Activated B cell treated with CpG ODN at 0.5 μM for 24 hours (primary cell): ENCODE results near the gene EEF1G. TPM values are rescaled to one million over a fixed set of nuclear protein-coding genes. Genes with fewer than 3 reads are reported as not detected.

Experiments
- ATAC-seq: fragments of 200-7000 bp; cut with Tn5 transposase; one replicate; pipeline ENCODE4 v1.10.0; 2021; ENCODE audit warnings: low read depth, mild to moderate bottlenecking, moderate library complexity
- CTCF ChIA-PET: fragments of 350-600 bp; sonication (Branson Sonifier 250); formaldehyde crosslinking; loops from one replicate; lab custom pipeline; 2021; ENCODE audit warnings: antibody characterized with exemption; lab: Charles Lee
- POLR2A ChIA-PET: fragments of 350-600 bp; sonication (Branson Sonifier 250); formaldehyde crosslinking; loops from one replicate; lab custom pipeline; 2021; ENCODE audit warnings: antibody characterized with exemption; lab: Charles Lee
- DNase-seq: peaks from one replicate; pipeline ENCODE4 v3.0.0; 2022
- H3K27ac Mint-ChIP-seq: one replicate; pipeline ENCODE4 v1.8.0; 2020; ENCODE audit warnings: mixed read lengths
- H3K27me3 Mint-ChIP-seq: one replicate; pipeline ENCODE4 v1.8.0; 2021; ENCODE audit warnings: mixed read lengths
- H3K36me3 Mint-ChIP-seq: one replicate; pipeline ENCODE4 v1.8.0; 2021; ENCODE audit warnings: low read depth, mixed read lengths
- H3K4me1 Mint-ChIP-seq: one replicate; pipeline ENCODE4 v1.8.0; 2021; ENCODE audit warnings: mixed read lengths
- H3K4me3 Mint-ChIP-seq: one replicate; pipeline ENCODE4 v1.8.0; 2020; ENCODE audit warnings: mild to moderate bottlenecking, mixed read lengths
- H3K9me3 Mint-ChIP-seq: one replicate; pipeline ENCODE4 v1.8.0; 2020; ENCODE audit warnings: mixed read lengths
- intact Hi-C: fragments of 100-400 bp; cut with micrococcal nuclease; formaldehyde crosslinking; loops from one replicate; pipeline ENCODE4 v1.15.1; 2024
- total RNA-seq: library from RNA; stranded (reverse); gene quantifications from 2 replicates; pipeline ENCODE4 v1.2.3, GENCODE V29; 2022
- TF ChIP-seq, protein P1 (sequence below): fragments of 200-600 bp; IDR thresholded peaks from one replicate; pipeline ENCODE4 v1.8.0; 2022; ENCODE audit warnings: antibody characterized with exemption, mild to moderate bottlenecking

The EEF1G gene
- total RNA-seq, 1 donor from 2014 or later = 2,373 TPM

DNA sequence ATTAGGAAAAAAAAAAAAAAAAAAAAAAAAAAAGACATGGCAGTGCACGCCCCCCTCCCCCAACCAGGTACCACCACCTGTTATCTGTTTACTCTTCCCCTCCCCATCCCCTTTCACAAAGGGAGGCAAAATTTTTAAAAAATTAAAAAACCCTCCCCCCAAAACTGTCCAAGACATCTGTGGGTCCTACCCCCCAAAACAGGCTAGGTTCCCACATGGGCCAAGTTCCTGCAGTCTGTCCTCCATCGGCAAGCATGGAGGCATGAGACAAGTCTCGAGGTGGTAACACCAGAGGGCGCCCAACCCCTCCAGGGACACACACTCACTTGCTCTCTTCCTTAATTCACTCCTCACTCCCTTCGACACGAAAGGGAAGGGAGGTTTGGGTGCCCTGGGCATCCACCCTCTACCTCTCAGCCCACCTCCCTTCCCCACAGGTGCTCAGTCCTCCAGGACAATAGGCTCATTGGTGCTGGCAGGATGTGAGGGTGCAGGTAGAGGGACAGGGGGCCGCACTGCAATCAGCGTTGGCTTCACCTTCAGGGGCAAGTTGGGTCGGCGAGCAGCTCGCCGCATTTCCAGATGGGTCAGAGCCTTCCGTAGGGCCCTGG is 19.8 kb upstream of the EEF1G start:
- peak overlapping the region; percentile 81 for H3K27ac Mint-ChIP-seq
- TF ChIP-seq, protein P1, sequence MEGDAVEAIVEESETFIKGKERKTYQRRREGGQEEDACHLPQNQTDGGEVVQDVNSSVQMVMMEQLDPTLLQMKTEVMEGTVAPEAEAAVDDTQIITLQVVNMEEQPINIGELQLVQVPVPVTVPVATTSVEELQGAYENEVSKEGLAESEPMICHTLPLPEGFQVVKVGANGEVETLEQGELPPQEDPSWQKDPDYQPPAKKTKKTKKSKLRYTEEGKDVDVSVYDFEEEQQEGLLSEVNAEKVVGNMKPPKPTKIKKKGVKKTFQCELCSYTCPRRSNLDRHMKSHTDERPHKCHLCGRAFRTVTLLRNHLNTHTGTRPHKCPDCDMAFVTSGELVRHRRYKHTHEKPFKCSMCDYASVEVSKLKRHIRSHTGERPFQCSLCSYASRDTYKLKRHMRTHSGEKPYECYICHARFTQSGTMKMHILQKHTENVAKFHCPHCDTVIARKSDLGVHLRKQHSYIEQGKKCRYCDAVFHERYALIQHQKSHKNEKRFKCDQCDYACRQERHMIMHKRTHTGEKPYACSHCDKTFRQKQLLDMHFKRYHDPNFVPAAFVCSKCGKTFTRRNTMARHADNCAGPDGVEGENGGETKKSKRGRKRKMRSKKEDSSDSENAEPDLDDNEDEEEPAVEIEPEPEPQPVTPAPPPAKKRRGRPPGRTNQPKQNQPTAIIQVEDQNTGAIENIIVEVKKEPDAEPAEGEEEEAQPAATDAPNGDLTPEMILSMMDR = no peak
- peaks cover 60% of the 10 kb centered on the region for H3K4me1 Mint-ChIP-seq
- DNase-seq (no peak), ATAC-seq (peak; percentile 8)
- H3K9me3 Mint-ChIP-seq = no peaks in the 10 kb centered on the region
- intact Hi-C loops = loop anchor here (1.0 to 5.0 kb wide), 2 partner anchors 101 to 269 kb away; no protein-coding TSS in a partner anchor
- ChIA-PET POLR2A (interaction anchor here (0.6 to 4.5 kb wide), 14 partner anchors 9 to 287 kb away, joined by 3 to 246 read pairs (median 63); partner anchors contain the start of genes AHNAK, B3GAT3, BSCL2 and C11orf98), CTCF (interaction anchor here (0.9 to 3.7 kb wide), 11 partner anchors 7 to 193 kb away, joined by 3 to 23 read pairs (median 12); partner anchors contain the start of genes B3GAT3, C11orf98, CSKMT and EML3)
- peaks cover 76% of the 10 kb centered on the region for H3K36me3 Mint-ChIP-seq
- H3K4me3 Mint-ChIP-seq = peak overlapping the region; percentile 70
- H3K27me3 Mint-ChIP-seq = no peaks in the 10 kb centered on the region

DNA sequence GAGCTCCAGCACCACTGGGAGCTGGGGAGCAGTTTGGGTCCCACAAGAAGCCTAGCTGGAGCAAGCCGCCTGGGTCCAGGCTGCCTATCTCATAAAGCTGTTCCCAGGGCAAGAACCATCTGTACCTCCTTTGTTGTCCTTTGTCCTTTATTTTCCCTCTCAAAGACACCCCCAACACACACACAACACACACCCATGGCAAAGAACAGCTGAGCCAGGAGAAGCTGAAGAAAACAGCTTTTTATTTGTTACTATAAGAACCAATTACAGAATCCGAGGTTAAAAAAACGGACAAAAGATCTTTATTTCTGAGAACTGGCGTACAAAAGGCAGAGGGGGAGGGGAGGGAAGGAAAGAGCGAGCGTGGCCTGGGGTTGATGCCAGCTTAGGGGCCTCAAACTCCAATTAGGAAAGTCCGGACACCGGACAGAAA is 19.3 kb upstream of the EEF1G start:
- ATAC-seq = no peak
- ChIA-PET POLR2A (interaction anchor here (0.6 to 4.5 kb wide), 22 partner anchors 10 to 288 kb away, joined by 3 to 246 read pairs (median 42); partner anchors contain the start of genes AHNAK, B3GAT3, BSCL2 and C11orf98), CTCF (interaction anchor here (0.9 to 3.7 kb wide), 11 partner anchors 8 to 169 kb away, joined by 3 to 23 read pairs (median 12); partner anchors contain the start of genes B3GAT3, C11orf98, CSKMT and EML3)
- DNase-seq = no peak
- H3K27ac Mint-ChIP-seq = peak overlapping the region; percentile 98
- intact Hi-C loops = loop anchor here (1.0 to 5.0 kb wide), 2 partner anchors 101 to 269 kb away; no protein-coding TSS in a partner anchor
- TF ChIP-seq, protein P1 = no peak
- peaks cover 55% of the 10 kb centered on the region for H3K4me1 Mint-ChIP-seq
- peaks cover 74% of the 10 kb centered on the region for H3K36me3 Mint-ChIP-seq
- H3K27me3 Mint-ChIP-seq = no peaks in the 10 kb centered on the region
- H3K9me3 Mint-ChIP-seq = no peaks in the 10 kb centered on the region
- H3K4me3 Mint-ChIP-seq = no peak overlapping the region

DNA sequence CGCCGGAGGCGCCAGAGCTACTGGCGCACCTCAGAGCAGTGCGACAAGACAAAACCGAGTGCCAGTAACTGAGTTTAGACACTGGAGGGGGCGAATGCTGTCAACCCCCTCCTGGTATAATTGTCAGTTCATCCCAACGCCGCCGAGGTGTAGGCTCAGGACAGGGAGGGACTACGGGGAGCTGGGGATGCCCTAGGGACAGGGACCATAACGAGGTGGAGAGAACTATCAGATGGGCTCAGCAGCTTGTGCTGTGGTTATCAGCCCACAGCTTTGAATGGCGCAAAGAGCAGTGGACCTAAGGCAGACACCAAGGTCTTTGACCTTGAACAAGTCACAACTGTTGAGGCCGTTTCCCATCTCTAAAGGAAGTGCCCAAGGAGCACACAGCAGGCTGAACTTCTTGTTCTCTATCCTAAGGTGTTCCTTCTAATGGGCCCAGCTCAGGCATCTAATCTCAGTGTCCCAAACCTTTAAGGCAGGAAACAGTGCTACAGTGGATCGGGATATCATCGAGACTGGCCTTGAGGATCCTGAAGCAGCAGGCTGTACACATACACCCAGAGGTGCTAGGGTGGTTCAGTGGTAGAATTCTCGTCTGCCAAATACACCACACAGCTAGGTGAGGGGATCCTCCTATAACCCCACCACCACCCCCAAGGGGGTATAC is 18.6 kb upstream of the EEF1G start:
- intact Hi-C loops = loop anchor here (5.0 kb wide), 1 partner anchor 270 kb away; no protein-coding TSS in a partner anchor
- peaks cover 54% of the 10 kb centered on the region for H3K4me1 Mint-ChIP-seq
- H3K4me3 Mint-ChIP-seq = peak overlapping the region; percentile 97
- DNase-seq = no peak
- H3K9me3 Mint-ChIP-seq = no peaks in the 10 kb centered on the region
- TF ChIP-seq, protein P1 = no peak
- POLR2A ChIA-PET = interaction anchor here (0.5 to 4.5 kb wide), 59 partner anchors 10 to 1649 kb away, joined by 3 to 246 read pairs (median 9); partner anchors contain the start of genes AHNAK, B3GAT3, BSCL2 and C11orf98
- H3K27me3 Mint-ChIP-seq = no peaks in the 10 kb centered on the region
- H3K36me3 Mint-ChIP-seq = peaks cover 72% of the 10 kb centered on the region
- CTCF ChIA-PET = interaction anchor here (0.6 to 3.7 kb wide), 29 partner anchors 8 to 289 kb away, joined by 3 to 23 read pairs (median 4); partner anchors contain the start of genes B3GAT3, C11orf98, CSKMT and EEF1G
- ATAC-seq = no peak
- peak overlapping the region; percentile 98 for H3K27ac Mint-ChIP-seq

DNA sequence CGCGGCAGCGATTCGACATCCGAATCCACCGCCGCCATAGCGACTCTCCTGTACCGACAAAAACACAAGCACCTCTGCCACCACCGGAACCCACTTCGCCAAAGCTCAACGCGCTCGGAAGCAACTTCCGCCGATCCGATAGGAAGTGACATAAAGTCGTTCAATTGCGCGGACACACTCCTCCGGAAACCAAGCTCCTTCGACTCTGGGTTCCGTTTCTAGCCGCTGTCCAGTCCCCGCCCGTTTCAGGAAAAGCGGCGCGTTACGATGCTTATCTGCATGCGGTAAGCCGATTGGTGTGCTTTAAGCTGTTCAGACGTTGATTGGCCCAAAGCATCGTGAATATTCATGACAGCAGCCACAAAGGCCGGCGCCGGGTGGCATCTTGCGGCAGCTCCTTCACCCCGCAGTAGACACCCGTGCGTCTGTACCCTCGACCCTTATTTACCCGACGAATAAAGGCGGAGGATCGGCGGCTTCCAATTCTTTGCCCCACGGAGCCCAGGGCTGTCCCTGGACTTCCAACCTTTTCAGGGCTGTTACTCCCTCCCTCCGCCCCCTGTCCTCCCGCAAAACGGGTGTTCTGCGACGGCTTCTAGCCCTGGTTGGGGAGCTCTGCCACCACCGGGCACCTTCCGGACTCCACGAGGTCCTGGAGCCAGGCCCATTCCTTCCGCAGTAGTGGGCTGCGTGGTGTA is 17.9 kb upstream of the EEF1G start, which contains the start of gene TUT1:
Gene TUT1, minus strand, starts transcription at position 76 of the 698 bp plus-strand sequence. Its CDS starts 38 bp downstream, at position 38.
- DNase-seq (peak; percentile 83), ATAC-seq (peak; percentile 85)
- CTCF ChIA-PET = interaction anchor here (0.6 to 3.7 kb wide), 30 partner anchors 10 to 289 kb away, joined by 3 to 23 read pairs (median 4); partner anchors contain the start of genes B3GAT3, C11orf98, CSKMT and EEF1G
- peaks cover 52% of the 10 kb centered on the region for H3K4me1 Mint-ChIP-seq
- H3K27ac Mint-ChIP-seq = peak within 1 kb of the TSS; percentile 98
- TF ChIP-seq, protein P1 = no peak
- no peaks in the 10 kb centered on the region for H3K9me3 Mint-ChIP-seq
- POLR2A ChIA-PET = interaction anchor here (0.5 to 4.5 kb wide), 67 partner anchors 11 to 1650 kb away, joined by 3 to 246 read pairs (median 8); partner anchors contain the start of genes AHNAK, B3GAT3, BSCL2 and C11orf98
- H3K27me3 Mint-ChIP-seq = no peaks in the 10 kb centered on the region
- H3K36me3 Mint-ChIP-seq = peaks cover 65% of the 10 kb centered on the region
- intact Hi-C loops = loop anchor here (1.0 to 5.0 kb wide), 15 partner anchors 8 to 290 kb away; partner anchors contain the start of genes C11orf98, CSKMT, EML3 and GANAB
- peak within 1 kb of the TSS; percentile 97 for H3K4me3 Mint-ChIP-seq
